ENCODE measurements around the gene BANP.
"Not testable (repeated sequence)": the region's sequence is repeated elsewhere in the genome, so short reads cannot be mapped to it uniquely, and the experiment has no call there.

BANP gene

GRCh38 chr16:88092791-88093555 is 141.7 kb downstream of the BANP start:
- DNase-seq, result not testable (repeated sequence)

DNA sequence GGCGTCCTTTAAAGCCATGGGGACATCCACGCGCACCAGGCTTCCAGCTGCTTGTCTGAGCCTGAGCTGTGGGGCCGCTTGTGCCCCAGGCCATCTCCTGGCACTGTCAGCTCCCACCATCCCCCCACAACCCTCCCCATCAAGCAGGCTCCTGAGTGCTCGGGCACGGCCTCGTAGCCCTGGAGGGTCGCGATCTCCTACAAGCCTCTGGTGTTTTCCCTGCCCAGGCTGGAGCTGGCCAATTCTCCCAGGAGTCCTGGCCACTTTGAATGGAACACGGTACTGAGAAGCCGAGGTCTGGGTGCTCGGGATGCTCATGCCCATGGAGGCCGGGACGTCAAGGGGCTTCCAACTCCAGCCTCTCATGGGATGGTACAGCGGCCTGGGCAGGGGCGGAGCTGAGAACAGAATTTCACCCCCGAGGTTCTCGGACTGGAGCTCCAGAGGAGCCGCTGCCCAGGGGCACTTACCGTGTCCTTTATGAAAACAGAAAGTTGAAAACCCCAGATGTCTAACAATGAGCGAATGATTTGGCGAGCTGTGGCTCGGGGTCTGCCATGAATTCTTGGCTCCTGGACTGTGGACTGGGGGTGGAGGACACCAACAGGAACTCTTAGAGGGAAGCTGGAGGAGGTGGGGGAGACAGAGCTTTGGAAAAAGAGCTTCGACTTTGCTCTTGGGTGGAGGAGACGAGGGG is 142.5 kb downstream of the BANP start:
- not testable (repeated sequence) for DNase-seq

DNA sequence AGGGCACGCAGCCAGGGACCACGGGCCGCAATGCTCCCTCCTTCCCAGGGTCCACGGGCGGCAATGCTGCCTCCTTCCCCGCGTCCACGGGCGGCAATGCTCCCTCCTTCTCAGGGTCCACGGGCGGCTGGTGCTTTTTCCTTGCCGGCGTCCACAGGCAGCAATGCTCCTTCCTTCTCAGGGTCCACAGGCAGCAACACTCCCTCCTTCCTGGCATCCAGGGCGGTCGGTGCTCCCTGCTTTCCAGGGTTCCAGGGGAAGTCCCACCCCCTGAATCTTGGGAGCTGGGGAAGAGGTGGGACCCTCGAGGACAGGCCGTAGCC is 143.0 kb downstream of the BANP start:
- not testable (repeated sequence) for DNase-seq

DNA sequence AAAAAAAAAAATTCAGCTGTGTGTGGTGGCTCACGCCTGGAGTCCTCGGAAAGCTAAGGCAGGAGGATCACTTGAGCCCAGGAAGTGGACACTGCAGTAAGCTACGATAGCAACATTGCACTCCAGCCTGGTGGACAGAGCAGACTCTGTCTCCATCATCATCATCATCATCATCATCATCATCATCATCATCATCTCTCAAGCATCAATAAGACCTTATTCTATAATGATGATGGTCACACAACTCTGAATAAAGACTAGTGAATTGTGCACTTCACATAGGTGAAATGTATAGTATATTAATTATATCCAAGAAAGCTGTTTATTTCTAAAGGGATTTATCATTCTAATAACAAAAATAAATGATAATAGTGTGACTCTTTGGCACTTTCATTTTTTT is 143.7 kb downstream of the BANP start:
- not testable (repeated sequence) for DNase-seq

- not testable (repeated sequence) for DNase-seq
These were observed 145.4 kb downstream of the BANP start for GRCh38 chr16:88096659-88097058.

DNA sequence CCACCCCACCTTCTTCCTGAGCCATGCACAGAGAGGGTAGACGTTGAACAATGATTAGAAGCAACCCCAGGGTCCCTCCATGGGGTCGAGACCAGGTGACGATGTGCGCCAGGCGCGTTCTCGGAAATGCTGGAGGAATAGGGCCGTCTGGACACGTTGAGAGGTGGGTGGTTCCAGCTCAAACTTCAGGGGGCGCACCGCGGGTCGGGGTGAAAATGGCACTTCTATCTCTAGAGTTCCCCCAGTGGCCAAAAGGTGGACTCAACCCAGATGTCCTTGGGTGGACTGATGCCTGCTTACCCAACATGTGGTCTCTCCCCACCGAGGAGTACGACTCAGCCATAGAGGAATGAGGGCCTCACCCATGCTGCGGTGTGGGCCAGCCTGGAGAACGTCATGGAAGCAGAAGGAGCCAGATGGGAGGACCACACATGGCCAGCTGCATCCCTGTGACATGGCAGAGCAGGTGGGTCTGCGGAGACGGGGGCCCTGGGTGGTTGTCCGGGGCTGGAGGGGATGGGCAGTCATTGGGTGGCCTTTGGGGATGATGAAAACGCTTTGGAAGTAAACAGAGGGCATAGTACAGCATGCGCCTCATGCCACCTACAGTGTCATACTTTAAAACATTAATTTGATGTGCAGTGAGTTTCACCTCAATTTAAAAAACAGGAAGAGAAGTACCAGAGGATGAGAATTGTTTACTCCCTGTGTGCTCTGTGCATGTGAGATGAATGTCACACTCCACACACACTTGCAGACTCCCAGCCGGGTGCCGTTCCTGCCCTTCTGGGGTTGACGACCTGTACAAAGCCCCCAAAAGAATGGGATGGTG is 147.7 kb downstream of the BANP start:
- DNase-seq, result not testable (repeated sequence)

DNA sequence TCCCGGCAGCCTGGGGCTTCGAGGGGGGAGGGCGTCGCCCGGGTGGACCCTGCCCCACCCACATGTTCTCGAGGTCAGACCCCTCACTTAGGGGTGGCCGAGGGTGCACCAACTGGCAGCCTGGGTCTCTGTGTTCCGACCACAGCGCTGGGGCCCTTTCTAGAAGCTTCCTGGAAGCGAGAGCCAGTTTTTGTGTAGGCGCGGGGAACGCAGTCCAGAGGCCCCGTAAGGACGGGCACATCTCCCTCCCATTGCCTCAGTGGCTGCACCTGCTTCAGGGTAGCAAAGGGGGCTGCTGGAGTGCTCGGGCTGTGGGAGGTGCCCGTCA is 148.3 kb downstream of the BANP start:
- no peak for DNase-seq

DNA sequence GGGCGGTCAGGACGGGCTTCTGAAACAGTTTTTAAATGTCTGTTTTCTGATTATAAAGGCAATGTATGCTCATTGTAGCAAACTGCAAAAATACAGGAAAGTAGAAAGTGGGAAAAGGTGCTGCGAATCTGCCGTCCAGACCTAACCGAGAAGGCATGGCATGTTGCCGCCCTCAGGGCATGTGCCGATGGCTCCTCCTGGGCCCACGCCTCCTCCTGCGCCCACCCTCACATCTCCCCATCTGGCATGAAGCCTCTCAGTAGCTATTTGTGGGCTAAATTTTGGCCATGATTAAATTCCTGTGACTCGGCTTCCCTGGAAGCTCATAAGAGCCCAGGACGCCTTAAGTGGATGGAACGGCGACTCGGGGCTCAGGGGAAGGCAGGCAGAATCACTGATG is 148.7 kb downstream of the BANP start:
- not testable (repeated sequence) for DNase-seq

- not testable (repeated sequence) for DNase-seq
These were observed 149.8 kb downstream of the BANP start for GRCh38 chr16:88100801-88101622.

- DNase-seq, result not testable (repeated sequence)
These were observed 150.4 kb downstream of the BANP start for GRCh38 chr16:88101623-88102105.

DNA sequence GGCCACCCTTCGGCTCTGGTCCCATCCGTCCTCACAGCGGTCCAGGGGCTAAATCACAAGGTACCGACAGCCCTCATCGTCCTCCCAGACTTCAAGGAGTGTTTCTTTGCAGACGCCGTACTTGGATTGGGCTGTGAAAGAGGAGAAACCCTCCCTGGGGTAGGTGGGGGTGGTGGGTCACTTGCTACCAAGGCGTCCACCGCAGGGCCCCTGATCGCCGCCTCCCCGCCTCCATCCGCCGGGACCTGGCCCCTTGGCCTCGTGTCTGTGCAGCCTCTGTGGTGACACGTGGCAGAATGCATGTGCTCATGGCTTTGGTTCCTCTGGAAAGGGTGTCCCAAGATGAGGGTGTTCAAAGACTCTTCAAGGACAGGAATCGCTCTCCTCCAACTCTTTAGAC is 151.4 kb downstream of the BANP start:
- DNase-seq, result no peak

DNA sequence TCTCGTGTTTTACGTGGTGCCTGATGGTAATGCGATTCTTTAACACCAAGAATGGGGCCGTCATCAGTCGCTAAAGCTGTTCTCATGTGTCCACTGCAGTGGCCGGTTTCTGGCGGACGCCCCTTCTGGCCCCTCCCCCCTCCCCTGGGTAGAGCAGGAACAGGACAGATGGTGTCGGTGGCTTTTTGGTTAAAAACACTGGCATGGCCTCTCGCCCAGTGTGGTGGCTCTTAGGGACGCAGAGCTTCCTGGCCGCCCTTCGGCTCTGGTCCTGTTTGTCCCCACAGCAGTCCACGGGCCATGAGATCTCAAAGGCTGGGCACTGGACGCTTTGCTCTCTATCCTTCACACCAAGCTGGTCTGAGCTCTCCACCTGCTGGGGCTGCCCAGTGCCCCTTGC is 151.8 kb downstream of the BANP start:
- no peak for DNase-seq

DNA sequence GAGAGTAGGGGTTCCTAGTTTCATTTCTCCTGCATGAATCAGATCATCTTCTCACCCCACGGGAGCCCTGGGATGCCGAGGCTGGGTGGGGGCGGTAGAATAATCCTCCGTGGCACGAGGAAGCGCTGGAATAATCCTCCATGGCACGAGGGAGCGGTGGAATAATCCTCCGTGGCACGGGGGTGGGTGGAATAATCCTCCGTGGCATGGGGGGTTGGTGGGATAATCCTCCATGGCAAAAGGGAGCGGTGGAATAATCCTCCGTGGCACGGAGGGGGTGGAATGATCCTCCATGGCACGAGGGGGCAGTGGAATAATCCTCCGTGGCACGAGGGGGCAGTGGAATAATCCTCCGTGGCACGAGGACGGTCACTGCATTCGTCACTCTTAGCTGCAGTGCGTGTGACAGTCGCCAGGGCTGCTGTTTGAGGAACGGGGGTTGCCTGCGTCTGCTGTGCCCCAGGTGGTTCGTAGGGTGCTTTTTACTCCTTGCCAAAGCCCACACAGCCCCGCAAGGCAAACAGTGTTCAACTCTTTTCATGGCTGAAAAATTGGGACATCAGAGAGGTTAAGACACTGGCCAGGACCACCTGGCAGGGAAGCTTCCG is 152.5 kb downstream of the BANP start:
- DNase-seq, result no peak

DNA sequence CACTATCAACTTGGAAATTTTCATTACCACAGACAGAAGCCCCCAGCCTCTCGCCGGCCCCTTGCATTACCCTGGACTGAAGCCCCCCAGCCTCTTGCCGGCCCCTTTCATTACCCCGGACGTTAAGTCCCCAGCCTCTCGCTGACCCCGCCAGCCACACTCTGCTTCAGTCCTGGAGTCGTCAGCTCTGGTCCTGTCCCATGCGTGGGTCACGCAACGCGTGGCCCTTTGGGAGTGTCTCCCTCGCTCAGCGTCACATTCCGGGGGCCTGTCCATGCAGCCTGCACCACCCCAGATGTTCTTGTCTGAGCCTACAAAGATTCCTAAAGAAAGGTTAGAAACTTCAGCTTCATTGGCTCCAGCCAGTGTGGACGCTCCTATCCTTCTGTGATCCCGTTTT is 153.1 kb downstream of the BANP start:
- not testable (repeated sequence) for DNase-seq

DNA sequence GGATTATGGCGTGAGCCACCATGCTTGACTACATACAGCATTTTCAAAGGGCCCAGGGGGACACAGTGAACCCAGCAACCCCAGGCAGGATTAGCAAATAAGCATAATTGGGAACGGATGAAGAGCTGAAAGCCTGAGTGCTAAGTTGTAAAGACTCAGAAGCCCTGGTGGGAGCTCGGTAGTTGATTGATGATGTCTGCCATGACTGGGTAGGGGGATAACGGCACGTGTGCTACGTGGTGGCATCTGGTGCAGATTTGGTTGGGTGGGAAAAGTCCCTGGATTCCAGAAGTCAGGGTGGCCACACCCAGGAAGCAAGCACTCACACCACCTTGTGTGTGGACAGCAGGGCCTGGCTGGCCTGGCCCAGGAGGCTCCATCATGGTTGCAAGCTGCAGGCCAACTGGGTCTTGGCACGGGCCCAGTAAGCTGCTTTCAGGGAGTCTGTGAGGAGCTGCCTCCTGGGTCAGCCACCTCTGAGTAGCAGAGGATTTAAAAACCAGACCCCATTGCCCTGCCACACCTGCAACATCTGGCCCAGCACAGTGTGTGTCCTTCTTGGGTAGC is 154.4 kb downstream of the BANP start:
- not testable (repeated sequence) for DNase-seq

DNA sequence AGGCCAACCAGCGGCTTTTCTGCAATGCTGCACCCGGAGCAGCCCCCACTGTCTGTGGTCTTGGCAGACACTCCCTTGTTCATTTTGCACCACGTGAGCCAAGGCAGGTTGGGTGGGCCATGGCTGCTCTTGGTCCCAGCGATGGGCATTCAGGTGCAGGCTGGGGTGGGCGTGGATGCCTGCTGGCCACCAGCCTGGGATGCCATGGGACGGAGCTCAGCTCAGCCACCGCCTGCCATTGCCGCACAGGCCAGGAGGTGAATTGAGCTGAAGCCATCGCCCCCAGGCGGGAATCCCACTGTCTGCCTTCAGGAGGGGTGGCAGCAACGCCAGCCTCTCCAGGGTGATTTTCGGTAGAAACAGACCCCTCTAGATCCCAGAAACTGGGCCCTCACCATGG is 155.3 kb downstream of the BANP start:
- DNase-seq, result not testable (repeated sequence)

DNA sequence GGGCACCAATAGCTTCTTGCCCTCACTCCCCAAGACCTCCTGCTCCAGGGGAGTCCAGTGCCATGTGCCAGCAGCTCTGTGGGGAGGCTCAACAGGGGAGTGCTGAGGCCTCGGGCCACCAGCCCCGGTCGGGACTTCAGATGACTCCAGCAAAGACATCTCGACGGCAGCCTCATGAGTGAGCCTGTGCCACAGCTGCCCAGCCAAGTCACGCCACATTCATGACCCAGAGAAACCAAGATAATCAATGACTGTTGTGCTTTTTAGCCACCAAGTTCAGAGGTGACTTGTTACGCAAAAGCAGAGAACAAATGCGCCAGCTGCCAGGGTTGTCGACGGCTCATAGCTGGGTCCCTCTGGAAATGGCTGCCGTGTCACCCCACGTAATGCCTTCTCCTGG is 157.5 kb downstream of the BANP start:
- DNase-seq, result no peak

- not testable (repeated sequence) for DNase-seq
These were observed 158.7 kb downstream of the BANP start for GRCh38 chr16:88109726-88110621.

DNA sequence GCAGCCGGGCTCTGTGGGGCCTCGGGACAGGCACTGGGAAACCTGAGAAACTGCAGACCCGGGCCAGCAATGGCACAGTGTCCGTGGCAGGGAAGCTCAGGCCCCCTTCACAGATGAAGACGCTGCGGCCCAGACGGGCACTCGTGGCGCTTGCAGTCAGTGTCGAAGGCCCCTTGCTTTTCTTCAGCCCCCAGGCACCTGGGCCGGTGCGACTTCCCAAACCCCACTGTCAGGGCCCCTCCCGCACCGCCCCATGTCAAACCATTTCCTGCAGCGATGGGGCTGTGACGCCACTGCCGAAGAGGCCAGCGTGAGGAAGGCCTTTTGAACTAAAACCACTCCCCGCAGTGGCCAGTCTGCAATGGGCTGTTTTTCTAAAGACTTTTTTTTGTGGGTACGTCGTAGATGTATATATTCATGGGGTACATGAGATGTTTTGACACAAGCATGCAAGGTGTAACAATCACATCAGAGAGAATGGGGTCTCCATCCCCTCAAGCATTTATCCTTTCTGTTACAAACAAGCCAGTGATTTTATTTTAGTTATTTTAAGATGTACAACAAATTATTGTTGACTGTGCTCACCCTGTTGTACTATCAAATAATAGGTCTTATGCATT is 159.8 kb downstream of the BANP start:
- not testable (repeated sequence) for DNase-seq

GRCh38 chr16:88111976-88112375 is 160.7 kb downstream of the BANP start:
- DNase-seq, result not testable (repeated sequence)

Data from NCI-H2227 treated with DMSO at 0.1 percent for 48 hours (cell line).